Measurements from ENCODE around the gene CACNA1B. TPM values are rescaled to one million over a fixed set of nuclear protein-coding genes. Genes with fewer than 3 reads are reported as not detected.

The CACNA1B gene
- total and polyA plus RNA-seq, 9 donors, result 0.01 to 3.8 (median 0.16) TPM; not detected in 1

DNA sequence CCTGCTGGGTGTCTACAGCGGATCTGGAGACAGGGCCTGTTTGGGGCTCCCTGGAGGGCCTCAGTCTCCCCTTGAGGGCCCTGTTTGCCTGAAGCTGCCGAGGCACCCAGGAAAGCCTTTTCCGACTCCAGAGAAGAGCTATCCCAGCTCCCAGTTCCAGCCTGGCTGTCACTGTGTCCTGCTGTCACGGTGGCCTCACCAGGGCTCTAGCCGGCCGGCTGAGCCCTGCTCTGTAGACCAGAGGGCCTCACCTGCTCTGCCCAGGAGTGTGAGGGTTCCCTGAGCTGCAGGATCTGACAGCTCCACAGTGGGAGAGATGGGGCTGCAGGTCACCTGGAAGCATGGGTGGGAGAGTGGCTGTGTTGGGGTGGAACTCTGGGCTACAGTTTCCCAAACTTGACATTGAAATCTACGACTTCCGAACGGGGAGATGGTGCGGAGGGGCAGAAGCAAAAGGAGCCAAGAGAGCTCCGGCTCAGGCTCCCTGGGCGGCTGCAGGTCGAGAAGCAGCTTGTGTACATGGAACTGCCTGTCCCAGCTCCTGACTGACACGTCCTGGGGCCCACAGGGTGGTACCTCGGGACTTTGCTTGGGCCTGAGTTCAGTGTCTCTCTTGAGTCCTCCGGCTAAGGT is 94.9 kb downstream of the CACNA1B start:
- no peaks in the 10 kb centered on the region for H3K36me3 ChIP-seq
- 80 to 89% (median 85%) methylated on average over 16 of the region's 16 CpGs for WGBS, 3 donors
- H3K4me3 ChIP-seq, result no peak overlapping the region
- intact Hi-C loops (cut with DNase I), result no loop called here
- no peaks in the 10 kb centered on the region for H3K4me1 ChIP-seq (ENCODE audit: insufficient read depth)
- peak in 1 of 5 donors; percentile 13 for DNase-seq
- no peaks in the 10 kb centered on the region for H3K9me3 ChIP-seq
- no peak overlapping the region for H3K27ac ChIP-seq
- TF ChIP-seq POLR2A (IDR thresholded peaks at IDR 0.05) (no peak), EP300 (IDR thresholded peaks at IDR 0.05) (no peak)
- TF ChIP-seq, protein P1, sequence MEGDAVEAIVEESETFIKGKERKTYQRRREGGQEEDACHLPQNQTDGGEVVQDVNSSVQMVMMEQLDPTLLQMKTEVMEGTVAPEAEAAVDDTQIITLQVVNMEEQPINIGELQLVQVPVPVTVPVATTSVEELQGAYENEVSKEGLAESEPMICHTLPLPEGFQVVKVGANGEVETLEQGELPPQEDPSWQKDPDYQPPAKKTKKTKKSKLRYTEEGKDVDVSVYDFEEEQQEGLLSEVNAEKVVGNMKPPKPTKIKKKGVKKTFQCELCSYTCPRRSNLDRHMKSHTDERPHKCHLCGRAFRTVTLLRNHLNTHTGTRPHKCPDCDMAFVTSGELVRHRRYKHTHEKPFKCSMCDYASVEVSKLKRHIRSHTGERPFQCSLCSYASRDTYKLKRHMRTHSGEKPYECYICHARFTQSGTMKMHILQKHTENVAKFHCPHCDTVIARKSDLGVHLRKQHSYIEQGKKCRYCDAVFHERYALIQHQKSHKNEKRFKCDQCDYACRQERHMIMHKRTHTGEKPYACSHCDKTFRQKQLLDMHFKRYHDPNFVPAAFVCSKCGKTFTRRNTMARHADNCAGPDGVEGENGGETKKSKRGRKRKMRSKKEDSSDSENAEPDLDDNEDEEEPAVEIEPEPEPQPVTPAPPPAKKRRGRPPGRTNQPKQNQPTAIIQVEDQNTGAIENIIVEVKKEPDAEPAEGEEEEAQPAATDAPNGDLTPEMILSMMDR (IDR thresholded peaks at IDR 0.05), result no peak
- H3K27me3 ChIP-seq, result no peaks in the 10 kb centered on the region

DNA sequence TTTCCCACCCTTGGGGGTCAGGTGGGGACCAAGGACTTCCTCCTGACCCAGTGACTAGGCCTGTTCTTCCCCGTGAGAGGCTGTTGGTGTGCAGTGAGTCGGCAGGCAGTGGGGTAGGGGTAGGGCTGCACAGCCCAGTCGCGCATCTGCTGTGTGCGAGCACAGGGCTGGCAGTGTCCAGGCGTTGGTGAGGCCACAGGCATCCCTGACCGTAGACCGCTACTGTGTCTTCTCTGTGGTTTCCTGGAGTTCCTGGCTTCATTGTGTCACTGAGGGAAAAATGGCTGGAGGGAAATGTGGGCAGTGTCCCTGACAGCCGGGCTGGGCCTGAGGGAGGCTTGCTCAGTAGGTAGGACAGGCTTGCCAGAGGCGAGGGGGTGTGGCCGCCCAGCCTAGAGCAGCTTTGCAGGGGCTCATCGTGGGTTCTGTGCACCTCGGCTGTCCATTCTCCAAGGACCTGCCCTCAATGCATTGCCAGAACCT is 95.4 kb downstream of the CACNA1B start:
- H3K4me3 ChIP-seq, result no peak overlapping the region
- intact Hi-C loops (cut with DNase I), result no loop called here
- no peak overlapping the region for H3K27ac ChIP-seq
- 82 to 88% (median 84%) methylated on average over 11 to 13 of the region's 13 CpGs for WGBS, 3 donors
- H3K9me3 ChIP-seq, result no peaks in the 10 kb centered on the region
- H3K4me1 ChIP-seq (ENCODE audit: insufficient read depth), result no peaks in the 10 kb centered on the region
- H3K27me3 ChIP-seq, result no peaks in the 10 kb centered on the region
- DNase-seq, result peak in 1 of 5 donors; percentile 20
- no peaks in the 10 kb centered on the region for H3K36me3 ChIP-seq
- TF ChIP-seq, protein P1 (IDR thresholded peaks at IDR 0.05), result no peak
- TF ChIP-seq POLR2A (IDR thresholded peaks at IDR 0.05) (no peak), EP300 (IDR thresholded peaks at IDR 0.05) (no peak)

DNA sequence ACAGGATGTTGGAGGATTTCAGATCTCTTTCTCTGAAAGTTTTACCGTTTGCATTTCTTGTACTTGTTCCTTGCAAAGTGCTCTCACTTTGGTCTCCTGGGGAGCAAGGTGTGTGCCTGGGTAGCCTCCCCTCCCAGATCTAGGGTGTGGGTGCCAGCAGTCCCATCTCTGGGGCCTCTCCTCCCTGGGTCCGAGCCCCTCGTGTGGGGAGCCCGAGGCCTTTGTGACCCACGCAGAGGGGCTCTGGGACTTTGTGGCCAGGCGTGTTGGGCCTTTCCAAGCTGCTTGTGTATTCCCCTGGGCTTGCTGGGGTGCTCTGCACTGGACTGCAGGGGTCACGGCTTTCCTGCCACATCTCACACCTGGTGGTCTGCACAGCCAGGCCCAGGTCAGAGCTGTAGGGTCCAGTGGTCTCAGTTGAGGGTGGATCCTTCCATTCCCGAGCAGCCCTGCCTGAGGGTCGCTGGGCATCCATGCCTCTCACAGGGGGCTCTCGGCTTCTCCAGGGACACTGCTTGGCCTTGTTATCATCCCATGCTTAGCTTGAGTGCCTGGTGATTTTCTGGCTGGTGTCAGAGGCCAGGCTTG is 96.3 kb downstream of the CACNA1B start:
- Histone ChIP-seq H3K4me1 (ENCODE audit: insufficient read depth) (no peaks in the 10 kb centered on the region), H3K27ac (no peak overlapping the region), H3K36me3 (no peaks in the 10 kb centered on the region), H3K4me3 (no peak overlapping the region), H3K27me3 (no peaks in the 10 kb centered on the region), H3K9me3 (no peaks in the 10 kb centered on the region)
- intact Hi-C loops (cut with DNase I), result no loop called here
- peak in 1 of 5 donors; percentile 3 for DNase-seq
- 85 to 90% (median 86%) methylated on average over 10 of the region's 10 CpGs for WGBS, 3 donors
- TF ChIP-seq EP300 (IDR thresholded peaks at IDR 0.05) (no peak), POLR2A (IDR thresholded peaks at IDR 0.05) (no peak)
- TF ChIP-seq, protein P1 (IDR thresholded peaks at IDR 0.05), result no peak

DNA sequence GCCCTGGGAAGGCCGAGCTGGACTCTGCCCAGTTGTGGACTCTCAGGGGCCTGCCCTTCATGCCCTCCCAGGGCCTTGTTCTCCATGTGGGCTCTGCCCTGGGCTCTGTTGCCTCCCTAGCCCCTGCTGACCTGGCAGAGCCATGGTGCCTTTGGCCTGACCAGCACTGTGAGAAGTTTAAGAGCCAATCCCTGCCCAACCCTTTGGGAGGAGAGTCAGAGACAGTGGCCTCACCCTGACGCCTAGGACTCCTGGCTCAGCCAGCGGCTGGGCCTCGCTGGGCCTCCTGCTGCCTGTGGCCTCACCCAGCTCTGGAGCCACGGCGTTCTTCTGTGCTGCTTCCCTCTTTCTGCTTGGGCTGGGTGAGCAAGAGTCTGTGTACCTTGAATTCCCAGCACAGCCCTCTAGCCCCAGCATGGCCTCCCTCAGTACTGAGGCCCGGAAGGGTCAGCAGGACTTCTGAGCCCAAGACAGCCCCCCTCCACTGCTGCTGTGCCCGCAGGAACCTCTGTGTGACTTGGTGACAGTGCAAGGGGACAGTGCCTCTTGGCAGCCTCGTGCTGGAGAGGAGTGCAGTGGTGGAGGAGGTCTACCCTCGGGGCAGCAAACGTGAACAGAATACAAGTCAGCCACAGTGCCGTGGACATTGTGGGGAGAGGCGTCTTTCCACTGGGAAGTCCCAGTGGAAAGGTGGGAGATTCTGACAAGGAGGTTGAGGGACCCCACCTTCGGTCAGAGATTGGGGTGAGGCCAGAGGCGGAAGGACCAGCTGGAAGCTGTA is 97.4 kb downstream of the CACNA1B start:
- no peaks in the 10 kb centered on the region for H3K27me3 ChIP-seq
- DNase-seq, result peak in 1 of 5 donors; percentile 3
- no peaks in the 10 kb centered on the region for H3K4me1 ChIP-seq (ENCODE audit: insufficient read depth)
- H3K4me3 ChIP-seq, result no peak overlapping the region
- TF ChIP-seq, protein P1 (IDR thresholded peaks at IDR 0.05), result no peak
- TF ChIP-seq POLR2A (IDR thresholded peaks at IDR 0.05) (no peak), EP300 (IDR thresholded peaks at IDR 0.05) (no peak)
- no peaks in the 10 kb centered on the region for H3K36me3 ChIP-seq
- no peaks in the 10 kb centered on the region for H3K9me3 ChIP-seq
- no peak overlapping the region for H3K27ac ChIP-seq
- intact Hi-C loops (cut with DNase I), result no loop called here
- WGBS, 3 donors, result 82 to 92% (median 84%) methylated on average over 15 of the region's 15 CpGs
